Small intestine (tissue), 7 donors: ENCODE data around the gene ARHGAP23. TPM values are rescaled to one million over a fixed set of nuclear protein-coding genes. Genes with fewer than 3 reads are reported as not detected.
A peak's percentile ranks its signal among the peaks of the same experiment; 100 is the strongest.

Experiments used
- DNase-seq, 2 donors: peaks; one replicate each; pipeline versions ENCODE4 v3.0.0 to v3.0.0-alpha.2; 2013
- FAIRE-seq: peaks from 2 replicates; lab custom pipeline; 2012; peaks lifted over from hg19 to GRCh38; lab: Jason Lieb, UNC
- H3K27ac ChIP-seq, 3 donors: one replicate each; pipeline ENCODE4 v1.5.1; 2013; ENCODE audit warnings: low read length in 2 of 3, mild to moderate bottlenecking in 2 of 3, control low read depth in 1 of 3, inconsistent platforms in 1 of 3, low read depth in 1 of 3, moderate library complexity in 1 of 3
- H3K27me3 ChIP-seq, 3 donors: one replicate each; pipeline ENCODE4 v1.6.1; 2013; ENCODE audit warnings: low read length in 3 of 3, inconsistent platforms in 1 of 3; ENCODE audit not compliant: control insufficient read depth in 3 of 3, insufficient read depth in 3 of 3
- H3K36me3 ChIP-seq, 3 donors: one replicate each; pipeline ENCODE4 v1.6.1; 2013; ENCODE audit warnings: low read length in 3 of 3, inconsistent platforms in 1 of 3, low read depth in 1 of 3, mild to moderate bottlenecking in 1 of 3, moderate library complexity in 1 of 3; ENCODE audit not compliant: control insufficient read depth in 3 of 3, insufficient read depth in 2 of 3
- H3K4me1 ChIP-seq, 3 donors: one replicate each; pipeline ENCODE4 v1.6.1; 2013; ENCODE audit warnings: low read length in 2 of 3, inconsistent platforms in 1 of 3, low read depth in 1 of 3, mild to moderate bottlenecking in 1 of 3, moderate library complexity in 1 of 3; ENCODE audit not compliant: control insufficient read depth in 3 of 3, insufficient read depth in 2 of 3
- H3K4me3 ChIP-seq, 3 donors: one replicate each; pipeline ENCODE4 v1.5.1; 2013; ENCODE audit warnings: low read length in 3 of 3, control low read depth in 1 of 3, inconsistent platforms in 1 of 3, low read depth in 1 of 3, mild to moderate bottlenecking in 1 of 3, moderate library complexity in 1 of 3
- H3K9me3 ChIP-seq, 2 donors: one replicate each; pipeline ENCODE4 v1.6.1; 2013; ENCODE audit warnings: low read depth in 1 of 2, low read length in 1 of 2; ENCODE audit not compliant: control insufficient read depth in 2 of 2, insufficient read depth in 1 of 2
- WGBS, 3 donors: extraction: QIAGEN DNeasy Blood & Tissue Kit; methylation state at CpG; one replicate each; pipeline ENCODE4 v1.1.7; 2013; 5-methylcytosine and 5-hydroxymethylcytosine counted together
- polyA plus RNA-seq, 4 donors: library from polyadenylated mRNA; stranded (reverse) in 3 of 4; unstranded in 1 of 4; fragments of 200-250 nt in 3 of 4; fragments of 120-200 nt in 1 of 4; gene quantifications; one replicate each; pipeline versions ENCODE4 v1.2.1 to v1.2.3, GENCODE V29; 2013
- donor health status: healthy with polysubstance abuse.
- donor health status: control.
- donor health status: control.
- donor health status: Bipolar disorder and iron deficiency.
- donor health status: healthy.

The ARHGAP23 gene
- polyA plus RNA-seq, 4 donors: 0.89 to 10.4 (median 4.7) TPM

DNA sequence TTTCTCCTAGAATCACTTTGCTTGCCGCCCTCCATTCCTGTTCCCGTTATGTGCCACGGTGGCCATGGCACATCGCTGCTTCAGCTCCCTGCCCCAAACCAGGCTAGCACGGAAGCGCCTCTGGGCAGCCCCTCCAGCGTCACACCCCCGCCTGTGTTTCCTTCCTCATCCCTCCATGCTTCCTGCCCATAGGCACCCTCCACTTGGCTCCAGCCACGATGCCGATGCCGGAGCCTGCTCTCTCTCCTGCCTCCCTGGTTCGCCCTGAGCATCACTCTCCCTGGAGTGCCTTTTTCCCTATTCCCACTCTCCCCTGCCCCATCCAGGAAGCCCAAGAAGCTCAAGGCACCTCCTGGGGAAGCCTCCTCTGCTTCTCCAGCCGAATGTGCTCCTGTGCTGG is 3.2 kb upstream of the ARHGAP23 start:
- 70 to 90% (median 79%) methylated on average over 11 to 13 of the region's 13 CpGs for whole genome bisulfite sequencing, 3 donors
- peaks cover 0 to 18% (median 3%) of the 10 kb centered on the region in 3 donors for H3K4me1 ChIP-seq
- no peak for FAIRE-seq
- peaks cover 5 to 30% (median 6%) of the 10 kb centered on the region in 3 donors for H3K27me3 ChIP-seq
- DNase-seq: no peak
- peak overlapping the region in 1 of 3 donors; percentile 27 for H3K27ac ChIP-seq
- no peak overlapping the region for H3K4me3 ChIP-seq
- H3K36me3 ChIP-seq: no peaks in the 10 kb centered on the region
- H3K9me3 ChIP-seq: no peaks in the 10 kb centered on the region

- Histone ChIP-seq H3K27ac (peak overlapping the region in 1 of 3 donors; percentile 43), H3K9me3 (no peaks in the 10 kb centered on the region), H3K4me1 (peaks cover 0 to 18% (median 3%) of the 10 kb centered on the region in 3 donors), H3K27me3 (peaks cover 3 to 24% (median 5%) of the 10 kb centered on the region in 3 donors), H3K36me3 (no peaks in the 10 kb centered on the region), H3K4me3 (no peak overlapping the region)
- DNase-seq: no peak
- WGBS, 3 donors: 56 to 74% (median 59%) methylated on average over 9 of the region's 9 CpGs
- no peak for FAIRE-seq
Measured at GRCh38 chr17:38425744-38426143, 2.5 kb upstream of the ARHGAP23 start.

DNA sequence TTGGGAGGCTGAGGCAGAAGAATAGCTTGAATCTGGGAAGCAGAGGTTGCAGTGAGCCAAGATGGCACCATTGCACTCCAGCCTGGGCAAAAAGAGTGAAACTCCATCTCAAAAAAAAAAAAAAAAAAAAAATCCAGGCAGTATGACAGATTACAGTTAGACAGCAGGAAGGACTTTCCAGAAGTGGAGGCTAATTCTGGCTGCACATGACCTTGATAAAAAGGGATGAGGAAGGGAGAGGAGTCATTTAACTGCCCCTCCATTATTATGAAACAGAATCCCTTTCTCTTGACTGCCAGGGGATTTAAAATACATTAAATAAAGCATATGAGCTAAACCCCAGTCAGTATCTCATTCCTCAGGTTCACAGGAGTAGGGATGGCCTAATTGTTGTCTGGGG is 1.8 kb upstream of the ARHGAP23 start:
- no peak overlapping the region for H3K4me3 ChIP-seq
- DNase-seq (no peak), FAIRE-seq (no peak)
- H3K36me3 ChIP-seq: no peaks in the 10 kb centered on the region
- H3K9me3 ChIP-seq: no peaks in the 10 kb centered on the region
- H3K4me1 ChIP-seq: peaks cover 0 to 13% (median 3%) of the 10 kb centered on the region in 3 donors
- H3K27me3 ChIP-seq: peaks cover 3 to 17% (median 5%) of the 10 kb centered on the region in 3 donors
- H3K27ac ChIP-seq: no peak overlapping the region

DNA sequence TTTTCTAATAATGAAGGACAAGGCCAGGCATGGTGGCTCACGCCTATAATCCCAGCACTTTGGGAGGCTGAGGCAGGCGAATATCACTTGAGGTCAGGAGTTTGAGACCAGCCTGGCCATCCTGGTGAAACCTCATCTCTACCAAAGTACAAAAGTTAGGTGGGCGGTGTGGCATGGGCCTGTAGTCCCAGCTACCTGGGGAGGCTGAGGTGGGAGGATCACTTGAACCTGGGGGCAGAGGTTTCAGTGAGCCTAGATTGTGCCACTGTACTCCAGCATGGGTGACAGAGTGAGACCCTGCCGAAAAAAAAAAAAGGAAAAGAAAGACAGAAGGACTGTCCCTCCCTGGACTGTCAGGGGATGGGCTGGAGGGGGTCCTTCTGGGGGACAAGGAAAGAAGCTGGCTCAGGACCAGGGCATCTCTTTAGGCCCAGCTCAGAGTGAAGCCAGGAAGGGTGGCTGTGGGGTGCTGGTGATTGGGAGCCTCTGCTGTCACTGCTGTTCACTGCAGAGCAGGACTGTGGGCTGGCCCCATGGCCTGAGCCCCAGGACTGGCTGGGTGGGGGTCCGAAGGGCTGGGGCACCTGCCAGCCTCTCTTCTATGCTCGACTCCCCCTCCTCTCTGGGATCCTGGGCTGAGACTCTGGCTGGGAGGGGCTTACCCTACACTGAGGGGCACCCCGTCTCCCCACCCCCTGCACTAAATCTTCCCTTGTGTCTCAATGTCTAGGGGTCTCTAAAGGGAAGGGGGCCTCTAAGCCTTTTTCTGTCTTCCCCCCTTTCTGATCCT is 909 bp upstream of the ARHGAP23 start:
- Histone ChIP-seq H3K27me3 (peaks cover 2 to 8% (median 5%) of the 10 kb centered on the region in 3 donors), H3K4me3 (peak overlapping the region in 1 of 3 donors; percentile 61), H3K4me1 (peaks cover 0 to 13% (median 3%) of the 10 kb centered on the region in 3 donors), H3K27ac (peak overlapping the region in 2 of 3 donors; percentile 60 to 63), H3K36me3 (no peaks in the 10 kb centered on the region), H3K9me3 (no peaks in the 10 kb centered on the region)
- WGBS, 3 donors: 46 to 60% (median 59%) methylated on average over 7 of the region's 7 CpGs
- FAIRE-seq (no peak), DNase-seq (no peak)

DNA sequence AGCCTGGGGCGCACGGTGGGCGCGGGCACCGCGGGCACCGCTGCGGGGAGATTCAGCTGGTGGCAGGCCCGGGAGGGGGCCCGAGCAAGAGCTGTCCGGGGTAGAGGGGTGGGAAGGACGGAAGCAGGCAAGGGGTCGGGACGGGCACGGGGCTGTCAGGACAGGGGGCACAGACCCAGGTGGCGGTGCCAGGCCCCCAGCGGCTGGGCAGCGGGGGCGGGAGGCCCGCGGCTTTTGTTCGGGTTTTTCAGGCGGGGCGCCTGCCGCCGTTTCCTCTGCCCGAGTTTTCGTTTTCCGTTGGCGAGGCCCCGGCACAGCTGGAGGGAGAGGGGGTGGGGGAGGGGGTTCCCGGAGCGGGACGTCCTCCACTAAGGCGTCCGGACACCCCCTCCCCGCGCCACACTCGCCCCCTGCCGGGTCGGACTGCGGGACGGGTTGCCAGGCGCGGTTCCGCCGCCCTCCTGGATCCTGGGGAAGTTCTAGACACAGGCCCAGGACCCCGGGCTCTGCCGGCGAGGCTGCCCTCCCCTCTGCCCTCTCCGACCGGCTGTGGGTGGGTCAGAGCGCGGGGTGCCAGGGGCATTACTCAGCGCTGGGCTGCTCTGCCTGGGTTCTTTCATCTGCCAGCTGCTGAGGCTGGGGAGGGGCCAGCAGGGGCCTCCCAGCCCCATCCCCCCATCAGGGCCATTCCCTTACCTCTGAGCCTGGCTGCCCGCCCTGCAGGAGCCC is 543 bp downstream of the ARHGAP23 start:
- H3K4me3 ChIP-seq: peak overlapping the region; percentile 50 to 70 (median 61)
- peaks cover 0 to 2% (median 0%) of the 10 kb centered on the region in 3 donors for H3K36me3 ChIP-seq
- peak in 1 of 2 donors; percentile 57 for DNase-seq
- 2% methylated on average over 22 to 56 of the region's 56 CpGs for WGBS, 3 donors
- no peaks in the 10 kb centered on the region for H3K9me3 ChIP-seq
- FAIRE-seq: no peak
- H3K27me3 ChIP-seq: peaks cover 0 to 5% (median 5%) of the 10 kb centered on the region in 3 donors
- peaks cover 0 to 13% (median 3%) of the 10 kb centered on the region in 3 donors for H3K4me1 ChIP-seq
- H3K27ac ChIP-seq: peak overlapping the region in 2 of 3 donors; percentile 66 to 74

- FAIRE-seq (no peak), DNase-seq (no peak)
- peaks cover 0 to 13% (median 3%) of the 10 kb centered on the region in 3 donors for H3K4me1 ChIP-seq
- H3K27ac ChIP-seq: peak overlapping the region in 2 of 3 donors; percentile 66 to 74
- peaks cover 0 to 2% (median 0%) of the 10 kb centered on the region in 3 donors for H3K36me3 ChIP-seq
- 69 to 73% (median 70%) methylated on average over 9 of the region's 9 CpGs for WGBS, 3 donors
- H3K4me3 ChIP-seq: peak overlapping the region in 1 of 3 donors; percentile 61
- no peaks in the 10 kb centered on the region for H3K9me3 ChIP-seq
- H3K27me3 ChIP-seq: peaks cover 0 to 5% (median 5%) of the 10 kb centered on the region in 3 donors
Measured at GRCh38 chr17:38429476-38430100, 1.3 kb downstream of the ARHGAP23 start.

DNA sequence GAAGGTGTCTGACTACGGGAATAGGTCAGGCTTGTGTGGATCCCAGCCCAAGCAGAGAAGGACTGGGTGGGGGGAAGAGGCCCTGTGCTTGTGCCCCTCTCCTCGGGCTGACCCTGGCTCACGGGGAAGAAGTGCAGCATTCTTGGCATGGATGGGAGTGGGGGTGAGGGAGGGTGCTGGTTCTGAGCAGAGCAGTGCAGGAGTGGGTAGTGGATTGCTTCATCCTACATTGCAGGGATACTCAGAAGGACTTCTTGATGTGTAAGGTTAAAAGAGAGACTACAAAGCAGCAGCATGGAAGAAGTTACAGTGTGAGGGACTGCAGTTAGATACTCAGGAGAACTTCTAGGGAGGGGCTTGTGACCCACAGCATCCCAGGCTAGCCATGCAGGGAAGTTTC is 2.1 kb downstream of the ARHGAP23 start:
- H3K9me3 ChIP-seq: no peaks in the 10 kb centered on the region
- no peak overlapping the region for H3K4me3 ChIP-seq
- no peak overlapping the region for H3K27ac ChIP-seq
- H3K27me3 ChIP-seq: peaks cover 0 to 5% (median 0%) of the 10 kb centered on the region in 3 donors
- H3K4me1 ChIP-seq: peaks cover 0 to 13% (median 3%) of the 10 kb centered on the region in 3 donors
- no peak for DNase-seq
- WGBS, 3 donors: 49 to 66% (median 57%) methylated on average over 3 of the region's 3 CpGs
- peaks cover 0 to 2% (median 0%) of the 10 kb centered on the region in 3 donors for H3K36me3 ChIP-seq
- no peak for FAIRE-seq

DNA sequence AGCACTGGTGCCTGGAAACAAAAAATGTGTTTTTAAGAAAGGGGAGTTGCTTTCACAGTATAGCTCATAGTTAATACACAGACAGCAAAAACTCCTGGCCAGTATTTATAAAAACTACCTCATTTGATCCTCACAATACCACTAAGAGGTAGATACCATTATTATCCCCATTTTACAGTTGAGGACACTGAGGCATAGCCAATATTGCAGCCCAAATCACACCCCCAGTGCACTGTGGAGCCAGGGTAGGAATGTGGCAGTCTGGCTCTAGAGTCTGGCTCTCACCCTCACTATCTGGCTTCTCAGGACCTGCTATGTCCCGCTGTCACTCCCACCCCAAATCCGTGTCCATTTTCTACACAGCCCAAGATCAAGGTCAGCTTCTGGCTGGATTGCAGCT is 2.6 kb downstream of the ARHGAP23 start:
- 83 to 91% (median 89%) methylated on average over 2 of the region's 2 CpGs for WGBS, 3 donors

More for the DNA sequence above, 2.6 kb downstream of the ARHGAP23 start:
- H3K4me1 ChIP-seq: peaks cover 0 to 13% (median 3%) of the 10 kb centered on the region in 3 donors
- H3K9me3 ChIP-seq: no peaks in the 10 kb centered on the region
- peaks cover 0 to 5% (median 0%) of the 10 kb centered on the region in 3 donors for H3K27me3 ChIP-seq
- H3K4me3 ChIP-seq: no peak overlapping the region
- DNase-seq (no peak), FAIRE-seq (no peak)
- no peak overlapping the region for H3K27ac ChIP-seq
- H3K36me3 ChIP-seq: peaks cover 0 to 2% (median 0%) of the 10 kb centered on the region in 3 donors
